NCI-H2171 treated with DMSO at 0.1 percent for 48 hours (cell line): ENCODE results near the gene PRDM16.

ENCODE experiments used
- DNase-seq: peaks from one replicate; lab custom pipeline; 2025; lab: John Stamatoyannopoulos, UW

The PRDM16 gene

DNA sequence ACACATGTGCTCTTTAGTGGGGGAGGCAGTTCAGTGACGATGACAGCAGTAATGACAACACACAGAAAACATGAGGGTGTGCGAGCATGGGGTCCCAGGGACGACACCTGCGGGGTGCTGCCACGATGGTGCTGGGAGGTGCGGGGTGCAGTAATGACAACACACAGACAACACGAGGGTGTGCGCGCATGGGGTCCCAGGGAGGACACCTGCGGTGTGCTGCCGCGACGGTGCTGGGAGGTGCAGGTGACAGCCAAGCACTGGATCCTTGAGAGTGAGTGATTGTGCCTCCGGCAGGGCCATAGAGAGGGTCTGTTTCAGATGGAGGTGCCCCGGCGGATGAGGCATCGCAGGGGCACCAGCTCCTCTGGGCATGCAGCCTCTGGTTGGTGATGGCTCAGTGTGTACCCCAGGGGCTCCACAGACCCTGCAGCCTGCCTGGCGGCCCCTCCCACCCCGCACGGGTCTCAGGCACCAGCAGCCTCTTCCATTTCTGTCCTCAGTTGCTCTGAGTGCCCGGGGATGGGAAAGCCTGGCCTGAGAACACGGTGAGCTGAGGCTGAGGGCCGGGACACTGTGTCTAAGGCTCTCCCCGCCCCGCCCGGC is 193.8 kb downstream of the PRDM16 start:
- no peak for DNase-seq

DNA sequence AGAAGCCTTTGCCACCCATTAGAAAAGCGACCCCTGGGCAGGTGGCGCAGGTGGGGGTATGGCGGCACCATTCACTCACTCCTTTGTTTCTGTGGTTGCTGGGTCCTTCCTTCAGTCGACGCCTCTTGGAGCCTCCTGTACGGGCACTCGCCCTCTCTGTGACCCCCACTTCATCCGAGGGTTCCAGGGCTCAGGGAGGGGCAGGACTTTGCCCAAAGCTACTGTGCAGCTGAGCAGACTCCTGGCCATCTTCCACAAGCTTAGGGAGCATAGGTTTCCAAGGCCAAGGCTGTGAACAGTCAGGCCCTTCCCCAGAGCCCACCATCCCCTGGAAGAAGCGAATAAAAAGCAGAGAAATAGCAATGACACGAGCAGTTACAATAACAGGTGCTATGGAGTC is 194.8 kb downstream of the PRDM16 start:
- DNase-seq: no peak

DNA sequence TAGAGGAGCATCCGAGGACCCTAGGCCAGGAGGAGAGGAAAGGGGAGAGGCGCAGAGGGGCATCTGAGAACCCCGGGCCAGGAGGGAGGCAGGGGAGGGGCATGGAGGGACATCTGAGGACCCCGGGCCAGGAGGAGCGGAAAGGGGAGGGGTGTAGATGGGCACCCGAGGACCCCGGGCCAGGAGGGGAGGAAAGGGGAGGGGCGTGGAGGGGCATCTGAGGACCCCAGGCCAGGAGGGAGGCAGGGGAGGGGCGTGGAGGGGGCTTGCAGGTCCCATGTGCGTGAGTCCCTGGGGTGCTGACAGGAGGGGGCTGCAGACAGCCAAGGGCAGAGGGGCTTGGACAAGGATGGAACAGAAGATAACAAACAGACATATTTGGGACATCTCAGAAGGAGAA is 195.5 kb downstream of the PRDM16 start:
- DNase-seq: no peak

DNA sequence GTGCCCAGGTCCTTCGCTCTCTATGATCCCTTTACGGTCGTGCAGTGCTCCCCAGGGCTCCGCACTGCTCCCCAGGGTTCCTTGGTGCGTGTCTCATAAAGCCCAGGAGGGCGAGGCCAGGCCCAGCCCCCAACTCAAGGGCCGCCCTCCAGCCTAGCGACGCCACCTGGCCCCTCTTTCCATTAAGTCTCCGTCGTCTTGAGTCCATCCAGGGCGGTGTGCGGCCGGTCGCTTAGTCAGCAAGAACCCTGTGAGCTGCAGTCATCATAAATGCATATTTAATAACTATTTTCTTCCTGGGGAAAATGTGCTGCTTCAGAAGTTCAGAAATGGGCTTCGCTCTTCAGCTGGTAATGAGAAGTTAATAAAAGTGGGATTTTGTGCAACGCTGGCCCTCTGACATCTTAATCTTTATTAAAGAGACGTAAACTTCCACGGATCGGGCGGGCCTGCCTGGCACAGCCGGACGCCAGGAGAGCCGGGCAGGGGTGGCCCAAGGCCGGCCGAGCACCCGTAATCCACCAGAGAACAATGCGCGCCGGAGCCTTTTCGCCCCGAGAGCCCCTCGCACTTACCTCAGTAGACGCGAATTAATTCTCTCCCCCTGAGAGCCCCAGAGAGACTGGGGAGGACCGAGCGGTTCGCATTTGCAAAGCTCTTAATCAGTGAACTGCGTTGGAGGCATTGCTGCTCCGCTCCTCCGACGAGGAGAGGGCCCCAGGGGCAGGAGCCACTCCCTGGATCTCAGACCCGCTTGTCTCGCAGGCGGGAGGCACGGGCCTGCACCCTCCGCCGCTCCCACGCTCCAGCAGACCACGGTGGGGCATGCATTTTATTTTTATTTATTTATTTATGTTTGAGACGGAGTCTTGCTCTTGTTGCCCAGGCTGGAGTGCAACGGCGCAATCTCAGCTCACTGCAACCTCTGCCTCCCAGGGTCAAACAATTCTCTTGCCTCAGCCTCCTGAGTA is 197.1 kb downstream of the PRDM16 start:
- DNase-seq: no peak

DNA sequence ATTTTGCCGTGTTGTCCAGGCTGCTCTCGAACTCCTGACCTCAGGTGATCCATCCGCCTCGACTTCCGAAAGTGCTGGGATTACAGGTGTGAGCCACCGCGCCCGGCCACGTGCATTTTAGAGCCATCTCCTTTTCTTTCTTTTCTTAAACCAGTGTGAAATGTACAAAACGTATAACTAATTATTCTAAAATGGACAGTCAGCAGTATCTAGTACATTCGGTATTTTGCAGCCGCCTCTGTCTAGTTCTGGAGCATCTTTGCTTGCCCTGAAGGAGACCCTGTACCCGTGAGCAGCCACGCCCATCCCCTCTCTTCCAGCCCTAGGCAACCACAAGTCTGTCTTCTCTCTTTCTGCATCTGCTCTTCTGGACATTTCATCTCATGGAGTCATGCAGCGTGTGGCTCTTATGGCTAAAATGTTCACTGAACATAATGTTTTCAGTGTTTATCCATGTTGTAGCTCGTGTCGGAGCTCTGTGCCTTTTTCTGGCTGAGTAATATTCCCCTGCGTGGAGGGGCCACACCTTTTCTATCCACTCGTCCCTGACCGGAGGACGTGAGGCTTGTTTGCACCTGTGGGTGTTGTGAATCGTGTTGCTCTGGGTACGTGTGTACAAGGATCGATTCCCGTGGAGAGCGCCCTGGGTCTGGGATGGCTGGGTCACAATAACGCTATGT is 198.0 kb downstream of the PRDM16 start:
- no peak for DNase-seq

DNA sequence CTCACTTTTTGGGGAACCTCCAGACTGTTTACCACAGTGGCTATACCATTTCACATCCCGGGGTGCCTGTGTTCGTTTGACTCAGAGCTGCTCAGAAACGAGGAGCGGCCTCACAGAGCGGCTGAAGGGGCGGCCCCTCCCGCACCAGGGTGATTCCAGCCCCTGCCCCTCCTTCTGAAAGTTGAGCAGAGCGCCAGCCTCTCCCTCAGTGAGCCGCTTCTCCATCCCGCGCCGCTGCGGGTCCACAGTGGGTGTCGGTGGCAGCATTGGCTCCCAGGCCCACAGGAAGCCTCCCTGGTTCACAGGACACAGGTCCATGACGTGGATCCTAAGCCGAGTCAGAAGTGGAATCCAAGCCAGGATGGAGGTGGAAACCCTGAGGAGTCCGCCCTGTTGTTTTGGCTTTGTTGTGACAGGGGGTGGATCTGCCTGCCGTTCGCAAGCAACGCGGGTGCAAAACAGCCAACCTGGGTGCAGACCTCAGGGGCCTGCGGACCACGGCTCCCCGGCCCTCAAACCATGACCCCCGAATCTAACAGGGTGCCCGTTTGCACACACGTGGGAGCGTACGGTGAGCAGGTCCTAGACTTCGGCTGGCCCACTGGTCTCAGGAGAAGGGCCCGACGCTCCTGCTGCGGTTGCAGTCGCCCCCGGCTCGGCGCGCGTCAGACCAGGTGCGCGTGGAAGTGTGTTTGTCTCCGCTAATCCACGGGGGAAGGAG is 198.7 kb downstream of the PRDM16 start:
- DNase-seq: no peak

DNA sequence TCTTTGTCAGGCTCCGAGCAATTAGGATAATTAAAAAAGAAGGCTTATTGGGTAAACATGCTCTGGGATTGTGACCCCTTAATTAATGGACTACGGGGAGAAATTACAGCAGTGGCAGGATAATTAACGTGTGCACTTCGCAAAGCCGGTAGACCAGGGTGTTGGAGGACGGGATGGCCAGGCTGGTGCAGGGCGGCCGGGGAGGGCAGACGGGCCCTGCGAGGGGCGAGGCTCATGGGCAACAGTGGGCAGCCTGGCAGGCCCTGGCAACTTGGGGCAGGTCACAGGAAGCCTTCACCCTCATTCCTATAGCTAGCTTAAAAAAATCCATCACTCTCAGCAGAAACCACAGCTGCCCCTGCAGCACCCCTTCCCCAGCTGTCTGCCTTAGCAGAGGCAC is 199.3 kb downstream of the PRDM16 start:
- no peak for DNase-seq

DNA sequence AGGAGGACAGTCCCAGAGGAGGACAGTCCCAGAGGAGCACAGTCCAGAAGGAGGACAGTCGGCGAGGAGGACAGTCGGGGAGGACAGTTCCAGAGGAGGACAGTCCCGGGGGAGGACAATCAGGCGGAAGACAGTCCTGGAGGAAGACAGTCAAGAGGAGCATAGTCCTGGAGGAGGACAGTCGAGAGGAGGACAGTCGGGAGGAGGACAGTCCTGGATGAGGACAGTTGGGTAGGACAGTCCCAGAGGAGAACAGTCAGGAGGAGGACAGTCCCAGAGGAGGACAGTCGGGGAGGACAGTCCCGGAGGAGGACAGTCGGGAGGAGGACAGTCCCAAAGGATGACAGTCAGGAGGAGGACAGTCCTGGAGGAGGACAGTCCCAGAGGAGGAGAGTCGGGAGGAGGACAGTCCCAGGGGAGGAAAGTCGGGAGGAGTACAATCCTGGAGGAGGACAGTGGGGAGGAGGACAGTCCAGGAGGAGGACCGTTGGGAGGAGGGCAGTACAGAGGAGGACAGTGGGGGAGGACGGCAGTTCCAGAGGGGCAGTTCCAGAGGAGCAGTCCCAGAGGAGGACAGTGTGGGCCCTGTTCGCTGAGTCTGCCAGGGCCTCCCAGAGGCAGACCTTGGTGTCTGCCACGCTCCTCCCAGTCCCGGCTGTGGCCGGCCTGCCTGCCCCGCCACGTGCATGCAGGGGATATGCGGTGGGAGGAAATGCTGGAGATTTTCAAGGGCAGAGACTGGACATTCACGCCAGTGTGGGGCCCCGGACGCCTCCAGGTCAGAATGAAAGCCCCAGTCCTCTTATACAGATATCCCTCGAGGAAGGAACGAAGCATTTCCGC is 201.6 kb downstream of the PRDM16 start:
- no peak for DNase-seq

DNA sequence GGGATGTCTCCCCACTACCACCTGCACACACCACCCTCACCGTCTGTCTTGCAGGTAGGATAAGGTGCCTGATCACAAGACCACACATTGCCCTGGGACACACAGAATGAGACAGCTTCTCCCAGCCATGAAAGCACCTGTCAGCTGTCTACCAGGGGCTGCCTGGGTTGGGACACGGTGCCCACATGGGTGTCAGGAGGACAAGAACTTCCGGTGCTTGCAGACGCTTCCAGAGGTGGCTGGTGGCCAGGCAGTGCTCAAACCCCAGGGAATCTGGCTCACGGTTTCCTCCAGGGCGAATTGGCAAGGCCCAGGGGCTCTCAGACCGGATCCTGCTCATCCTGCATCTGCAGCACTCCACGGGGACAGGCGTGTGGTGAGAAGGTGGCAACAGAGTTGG is 202.9 kb downstream of the PRDM16 start:
- peak; percentile 46 for DNase-seq

DNA sequence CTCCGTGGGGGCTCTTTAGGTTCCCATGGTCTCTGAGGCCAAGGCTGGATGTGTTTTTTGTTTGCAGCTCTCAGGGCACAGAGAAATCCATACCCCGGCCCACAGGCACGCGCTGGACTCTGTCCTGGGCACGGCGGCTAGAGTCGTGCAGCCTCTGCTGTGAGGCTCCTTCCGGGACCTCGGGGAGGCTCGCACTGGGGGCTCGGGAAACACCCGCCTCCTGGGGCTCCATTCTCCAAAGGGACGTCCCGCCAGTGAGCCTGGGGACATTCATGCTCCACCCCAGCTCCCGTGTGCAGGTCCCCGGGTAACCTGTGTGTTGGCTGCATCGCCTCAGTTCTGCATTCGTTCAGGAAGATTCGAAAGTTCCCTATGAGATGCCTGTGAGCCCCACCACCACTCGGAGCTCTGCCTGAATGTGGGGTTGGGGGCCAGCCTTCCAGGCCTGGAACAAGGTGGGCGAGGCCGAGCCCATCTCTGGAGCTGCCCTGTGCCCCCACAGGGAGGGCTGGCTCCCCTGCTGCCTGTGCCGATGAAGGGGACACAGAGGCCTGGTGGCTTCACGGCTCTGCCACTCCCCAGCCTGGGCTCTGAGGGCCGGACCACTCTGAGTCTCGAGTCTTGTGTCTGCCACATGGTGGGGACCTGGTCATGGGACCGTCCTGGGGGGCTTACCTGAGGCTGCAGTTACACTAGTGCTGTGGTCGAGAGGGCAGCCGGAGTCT is 203.5 kb downstream of the PRDM16 start:
- no peak for DNase-seq

DNA sequence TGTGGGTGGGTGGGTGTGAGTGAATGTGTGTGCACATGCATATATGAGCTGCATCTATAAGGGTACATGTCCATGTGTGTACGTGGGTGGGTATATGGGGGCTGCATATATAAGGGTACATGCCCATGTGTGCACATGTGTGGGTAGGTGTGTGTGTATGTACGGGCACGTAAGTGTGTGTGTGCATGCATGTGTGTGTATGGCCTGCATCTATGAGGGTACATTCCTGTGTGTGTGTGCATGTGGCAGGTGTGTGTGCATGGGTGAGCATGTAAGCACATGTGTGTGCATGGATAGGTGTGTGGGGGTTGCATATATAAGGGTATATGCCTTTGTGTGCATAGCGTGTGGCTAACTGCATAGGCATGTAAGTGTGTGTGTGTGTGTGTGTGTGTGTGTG is 204.4 kb downstream of the PRDM16 start:
- DNase-seq: no peak

DNA sequence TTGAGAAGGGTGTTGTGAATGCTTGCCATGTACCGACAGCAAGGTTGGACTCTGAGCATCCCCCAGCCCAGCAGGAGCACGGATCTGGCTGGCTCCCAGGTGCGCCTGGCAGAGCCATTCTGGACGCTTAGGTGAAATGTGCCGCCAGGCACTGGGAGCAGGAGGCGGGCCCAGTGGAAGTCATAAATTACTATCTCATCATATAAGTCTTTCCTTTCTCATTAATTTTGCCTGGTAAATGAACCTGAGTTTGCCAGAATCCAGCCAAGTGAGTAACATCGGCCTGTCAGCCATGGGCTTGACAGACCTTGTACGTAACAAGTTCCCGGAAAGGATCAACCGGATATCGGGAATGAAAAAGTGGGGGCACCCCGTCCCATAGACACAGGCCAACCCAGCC is 206.0 kb downstream of the PRDM16 start:
- DNase-seq: no peak

DNA sequence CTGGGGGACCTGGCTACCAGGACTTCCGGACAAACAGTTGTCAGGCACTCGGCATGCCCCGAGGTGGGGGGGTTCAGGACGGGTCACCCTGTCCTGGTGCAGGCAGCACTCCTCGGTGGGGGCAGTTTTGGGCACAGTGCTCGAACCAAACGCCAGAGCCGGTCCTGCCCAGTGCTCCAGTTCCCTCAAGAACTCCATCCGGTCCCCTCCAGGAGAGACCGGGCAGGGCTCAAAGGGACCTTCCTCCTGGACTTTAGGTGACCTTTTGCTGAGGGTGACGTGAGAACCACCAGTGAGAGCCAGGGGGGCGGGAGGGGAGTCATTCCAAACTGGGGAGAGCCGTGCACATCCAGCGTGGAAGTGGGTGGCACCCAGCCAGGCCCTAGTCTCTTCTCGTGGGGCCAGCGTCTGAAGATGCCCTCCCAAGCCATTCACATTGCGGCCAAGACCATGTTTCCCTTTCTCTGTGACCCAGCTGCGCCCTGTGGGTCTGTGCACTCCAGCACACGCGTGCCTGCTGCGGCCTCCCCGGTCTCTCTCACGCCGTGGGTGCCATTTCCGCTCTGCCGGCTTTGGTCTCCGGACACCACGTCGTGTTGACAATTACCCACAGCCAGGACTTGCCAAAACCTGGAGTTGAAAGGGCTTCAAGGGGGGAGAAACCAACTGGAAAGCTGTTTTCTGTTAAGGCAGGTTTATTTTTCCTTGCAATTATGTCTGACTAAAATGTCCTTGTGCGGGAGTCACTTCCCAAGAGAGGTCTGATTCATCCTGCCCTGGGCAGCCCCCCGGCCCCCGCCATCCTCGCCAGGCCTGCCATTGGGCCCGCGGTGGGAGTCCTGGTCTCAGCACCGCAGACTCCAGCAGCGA is 206.7 kb downstream of the PRDM16 start:
- no peak for DNase-seq

DNA sequence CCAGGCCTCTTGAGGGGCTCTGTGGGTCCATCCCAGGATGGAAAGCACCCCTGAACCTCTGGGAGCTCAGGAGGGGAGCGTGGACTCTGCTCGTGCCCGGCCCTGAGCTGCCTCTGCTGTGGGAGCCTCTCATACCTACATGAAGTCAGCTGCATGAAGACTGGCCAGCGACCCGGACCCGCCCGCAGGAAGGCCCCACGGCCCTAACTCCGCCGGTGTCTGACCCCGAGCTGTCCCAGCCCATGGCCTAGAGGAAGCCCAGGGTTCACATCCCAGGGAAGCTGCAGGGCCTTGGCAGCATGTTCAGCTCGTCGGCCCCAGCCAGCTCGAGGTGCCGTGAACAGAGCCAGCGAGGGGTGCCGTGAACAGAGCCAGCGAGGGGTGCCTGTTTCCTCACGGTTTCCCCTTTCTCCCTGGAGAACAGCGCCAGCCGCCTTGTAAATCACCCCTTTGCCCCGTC is 207.4 kb downstream of the PRDM16 start:
- no peak for DNase-seq

DNA sequence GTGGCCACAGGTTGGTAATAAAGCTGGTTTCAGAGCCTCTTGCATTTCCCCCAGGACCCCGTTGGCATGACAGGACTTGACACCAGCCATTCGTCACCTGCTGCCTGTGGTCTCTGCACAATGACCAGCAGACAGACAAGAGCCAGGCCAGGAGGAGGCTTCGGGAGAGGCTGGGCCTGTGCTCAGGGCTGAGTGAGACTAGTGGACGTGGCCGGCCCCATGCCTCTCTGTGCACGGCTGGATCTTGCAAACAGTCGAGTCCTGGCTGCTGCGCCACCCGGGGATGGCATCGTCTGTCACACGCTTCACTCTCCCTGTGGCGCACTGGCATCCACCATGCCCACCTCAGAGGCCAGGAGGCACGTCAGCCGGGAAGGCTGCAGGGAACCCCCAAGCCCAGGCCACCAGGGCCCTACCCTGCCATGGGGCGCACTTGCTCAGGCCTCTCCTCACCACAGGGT is 208.0 kb downstream of the PRDM16 start:
- no peak for DNase-seq

DNA sequence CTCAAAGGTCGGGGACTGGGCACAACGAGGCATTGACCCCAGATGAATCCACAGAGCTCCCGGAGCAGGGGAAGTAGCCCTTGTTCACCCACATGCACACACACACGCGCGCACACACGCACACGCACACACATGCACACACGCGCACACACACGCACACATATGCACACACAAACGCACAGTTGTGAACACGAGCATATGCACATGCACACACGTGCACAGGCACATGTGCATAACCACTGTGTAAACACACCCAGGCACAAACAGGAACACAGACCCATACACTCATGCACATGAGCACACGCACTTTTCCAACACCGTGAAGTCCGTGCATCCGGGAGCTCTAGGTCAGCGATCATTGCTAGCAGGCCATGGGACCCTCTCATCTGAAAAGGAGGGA is 208.6 kb downstream of the PRDM16 start:
- DNase-seq: no peak

DNA sequence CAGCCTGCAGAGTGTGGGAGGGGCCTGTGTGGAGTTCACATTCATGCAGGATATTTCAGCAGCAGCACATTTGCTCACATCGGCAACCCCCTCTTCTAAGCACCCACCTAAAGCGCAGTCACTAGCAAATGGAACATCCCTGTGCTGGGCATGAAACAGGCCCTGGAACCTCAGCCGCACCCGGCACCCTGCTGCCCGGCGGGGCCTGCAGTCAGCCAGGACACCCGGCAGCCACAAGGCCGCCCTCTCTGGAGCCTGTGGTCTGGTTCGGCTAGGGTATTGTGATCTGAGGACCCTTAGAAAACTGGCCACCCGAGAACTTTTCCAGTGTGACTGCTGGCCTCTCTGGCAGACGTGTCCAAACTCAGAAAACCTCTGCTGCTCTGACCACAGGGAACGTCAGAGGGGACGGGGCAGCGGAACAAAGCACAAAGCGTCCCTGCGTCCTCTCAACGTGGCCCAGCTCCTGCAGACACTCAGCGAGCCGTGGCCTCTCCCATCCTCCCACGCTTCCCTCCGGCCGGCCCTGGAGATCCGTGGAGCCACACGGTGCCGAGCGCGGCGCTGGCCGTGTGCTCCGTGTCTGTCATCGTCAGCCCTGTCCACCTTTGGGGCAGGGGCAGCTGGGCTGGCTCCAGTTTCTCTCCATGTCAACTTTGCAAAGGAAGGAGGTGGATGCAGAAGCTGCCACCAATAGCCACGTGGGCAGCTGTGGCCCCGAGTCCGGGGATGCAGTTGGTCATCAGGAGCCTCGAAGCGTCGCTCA is 209.6 kb downstream of the PRDM16 start:
- DNase-seq: no peak

DNA sequence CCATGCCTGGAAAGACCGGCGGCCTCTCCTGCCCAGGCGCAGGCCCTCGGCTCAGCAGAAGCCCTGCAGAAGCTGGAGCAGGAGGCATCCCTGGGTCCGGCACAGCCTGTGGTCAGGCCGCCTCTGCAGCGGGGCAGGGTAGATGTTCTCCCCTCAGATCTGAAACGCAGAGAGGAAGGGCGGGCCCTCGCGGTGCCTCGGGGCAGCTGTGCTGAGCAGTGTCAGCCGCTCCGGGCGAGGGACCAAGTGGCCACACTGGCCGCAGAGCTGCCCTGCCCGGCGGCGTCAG is 210.1 kb downstream of the PRDM16 start:
- no peak for DNase-seq

DNA sequence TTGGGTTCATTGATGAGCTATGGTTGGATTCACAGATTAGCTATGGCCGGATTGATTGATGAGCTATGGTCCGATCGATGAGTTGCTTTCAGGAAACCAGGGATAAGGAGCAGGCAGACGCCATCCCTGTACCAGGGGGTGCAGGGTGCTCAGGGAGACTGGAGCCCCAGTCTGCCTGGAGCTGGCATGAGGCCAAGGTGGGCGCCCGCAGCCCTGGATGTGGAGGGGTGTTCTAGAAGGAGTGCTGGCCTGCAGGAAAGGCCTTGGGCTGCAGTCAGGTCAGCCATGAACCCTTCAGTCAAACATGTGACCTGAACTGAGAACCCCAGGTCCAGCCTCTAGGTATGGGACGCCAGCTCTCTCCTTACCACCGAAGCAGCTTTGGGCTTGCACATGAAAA is 212.7 kb downstream of the PRDM16 start:
- DNase-seq: no peak
